Measurements from ENCODE around the gene PEX3.
"Not testable (repeated sequence)": the region's sequence is repeated elsewhere in the genome, so short reads cannot be mapped to it uniquely, and the experiment has no call there.

The PEX3 gene

GRCh38 chr6:143457563-143458359 lies 7.2 kb downstream of the PEX3 start:
- H2AFZ ChIP-seq (ENCODE audit: insufficient read depth, low read length, poor library complexity): no peak overlapping the region
- no peaks in the 10 kb centered on the region for H3K36me3 ChIP-seq (ENCODE audit: control insufficient read depth in 1 of 2, insufficient read depth in 2 of 2, low read length in 2 of 2)
- H4K91ac ChIP-seq (ENCODE audit: low read depth, low read length): no peak overlapping the region
- peaks cover 0 to 3% of the 10 kb centered on the region in 2 experiments for H3K4me1 ChIP-seq (ENCODE audit: control insufficient read depth in 1 of 2, insufficient read depth in 2 of 2, low read length in 2 of 2)
- no peak overlapping the region for H2AK5ac ChIP-seq (ENCODE audit: low read length)
- H2BK5ac ChIP-seq (ENCODE audit: low read depth, low read length, poor library complexity): no peak overlapping the region
- H3K18ac ChIP-seq (ENCODE audit: low read length): no peak overlapping the region
- no CpG with 5 or more reads among the region's 2 CpGs for WGBS (ENCODE audit: extremely low coverage, insufficient coverage, insufficient read length)
- H4K12ac ChIP-seq (ENCODE audit: low read depth, low read length): no peak overlapping the region
- no peak overlapping the region for H3K14ac ChIP-seq (ENCODE audit: low read length)
- H4K8ac ChIP-seq (ENCODE audit: low read depth, low read length): no peak overlapping the region
- H3K27me3 ChIP-seq (ENCODE audit: insufficient read depth, low read length): no peaks in the 10 kb centered on the region
- peak overlapping the region; percentile 31 for H3K4me2 ChIP-seq (ENCODE audit: low read length)
- H3K9ac ChIP-seq (ENCODE audit: low read length): no peak overlapping the region
- H3K79me2 ChIP-seq (ENCODE audit: control insufficient read depth, insufficient read depth, low read length, poor library complexity): no peaks in the 10 kb centered on the region
- H2BK12ac ChIP-seq (ENCODE audit: low read length): no peak overlapping the region
- no peaks in the 10 kb centered on the region for H3K9me3 ChIP-seq (ENCODE audit: insufficient read depth, low read depth, low read length)
- no peak overlapping the region for H3K23ac ChIP-seq (ENCODE audit: low read length)
- H3K4me3 ChIP-seq (ENCODE audit: low read depth, low read length): no peak overlapping the region
- no peak overlapping the region for H3K27ac ChIP-seq (ENCODE audit: low read depth, low read length)
- DNase-seq: peak in 1 of 2 donors; percentile 44
- H3K4ac ChIP-seq (ENCODE audit: low read depth, low read length): no peak overlapping the region
- no peaks in the 10 kb centered on the region for H3K79me1 ChIP-seq (ENCODE audit: low read length)
- no peak overlapping the region for H2BK120ac ChIP-seq (ENCODE audit: insufficient read depth, low read length, poor library complexity)

DNA sequence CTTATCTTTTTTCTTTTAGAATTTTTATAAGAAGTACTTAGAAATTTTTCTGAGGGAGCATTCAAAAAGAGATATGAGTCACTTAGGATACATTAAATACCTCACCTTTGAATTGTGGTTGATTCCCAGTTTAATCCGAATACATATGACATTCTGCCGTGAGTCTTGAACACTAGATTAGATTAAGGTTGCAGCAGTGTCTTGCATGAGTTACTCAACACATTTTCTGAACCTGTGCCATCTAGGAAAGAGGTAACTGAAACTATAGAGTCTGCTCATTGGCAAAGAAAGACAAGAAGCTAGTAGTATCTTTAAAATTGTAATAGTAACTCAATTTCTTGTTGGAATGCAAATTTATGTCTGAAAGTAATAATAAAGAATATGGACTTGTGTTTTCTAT lies 14.9 kb downstream of the PEX3 start:
- Histone ChIP-seq H2AK5ac (ENCODE audit: low read length) (no peak overlapping the region), H2AFZ (ENCODE audit: insufficient read depth, low read length, poor library complexity) (no peak overlapping the region)
- WGBS (ENCODE audit: extremely low coverage, insufficient coverage, insufficient read length): no CpG with 5 or more reads among the region's 2 CpGs

DNA sequence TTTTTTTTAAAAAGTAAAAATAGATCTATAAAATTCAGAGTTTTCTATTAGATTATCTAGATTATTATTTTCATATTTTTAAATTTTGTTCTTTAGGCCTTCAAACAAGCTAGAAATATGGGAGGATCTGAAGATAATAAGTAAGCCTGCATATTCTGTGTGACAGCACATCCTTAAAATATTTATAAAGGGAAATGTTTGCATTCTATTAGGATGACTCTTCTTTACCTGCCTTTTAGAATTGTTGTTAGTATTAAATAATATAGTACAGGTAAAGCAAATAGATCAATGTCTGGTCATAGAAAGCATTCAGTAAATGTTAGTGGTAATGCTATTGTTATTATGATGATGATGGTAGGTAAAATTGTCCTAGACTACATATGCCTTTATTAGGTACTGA lies 17.4 kb downstream of the PEX3 start:
- Histone ChIP-seq H4K91ac (ENCODE audit: low read depth, low read length) (no peak overlapping the region), H3K4ac (ENCODE audit: low read depth, low read length) (no peak overlapping the region), H3K9me3 (ENCODE audit: insufficient read depth, low read depth, low read length) (no peaks in the 10 kb centered on the region), H4K8ac (ENCODE audit: low read depth, low read length) (no peak overlapping the region), H3K9ac (ENCODE audit: low read length) (no peak overlapping the region), H2BK120ac (ENCODE audit: insufficient read depth, low read length, poor library complexity) (no peak overlapping the region), H3K79me2 (ENCODE audit: control insufficient read depth, insufficient read depth, low read length, poor library complexity) (no peaks in the 10 kb centered on the region), H3K36me3 (ENCODE audit: control insufficient read depth in 1 of 2, insufficient read depth in 2 of 2, low read length in 2 of 2) (no peaks in the 10 kb centered on the region), H3K4me2 (ENCODE audit: low read length) (no peak overlapping the region), H4K12ac (ENCODE audit: low read depth, low read length) (no peak overlapping the region), H3K27me3 (ENCODE audit: insufficient read depth, low read length) (no peaks in the 10 kb centered on the region), H3K4me3 (ENCODE audit: low read depth, low read length) (no peak overlapping the region), H3K27ac (ENCODE audit: low read depth, low read length) (no peak overlapping the region), H3K79me1 (ENCODE audit: low read length) (no peaks in the 10 kb centered on the region), H2BK12ac (ENCODE audit: low read length) (no peak overlapping the region), H3K14ac (ENCODE audit: low read length) (no peak overlapping the region), H3K4me1 (ENCODE audit: control insufficient read depth in 1 of 2, insufficient read depth in 2 of 2, low read length in 2 of 2) (no peaks in the 10 kb centered on the region), H2BK5ac (ENCODE audit: low read depth, low read length, poor library complexity) (no peak overlapping the region), H2AFZ (ENCODE audit: insufficient read depth, low read length, poor library complexity) (no peak overlapping the region), H3K18ac (ENCODE audit: low read length) (no peak overlapping the region), H3K23ac (ENCODE audit: low read length) (no peak overlapping the region), H2AK5ac (ENCODE audit: low read length) (no peak overlapping the region)
- peak in 1 of 2 donors; percentile 54 for DNase-seq

More for the DNA sequence above, 14.9 kb downstream of the PEX3 start:
- H3K23ac ChIP-seq (ENCODE audit: low read length): no peak overlapping the region
- H3K4ac ChIP-seq (ENCODE audit: low read depth, low read length): no peak overlapping the region
- no peak overlapping the region for H3K4me3 ChIP-seq (ENCODE audit: low read depth, low read length)
- no peaks in the 10 kb centered on the region for H3K27me3 ChIP-seq (ENCODE audit: insufficient read depth, low read length)
- H4K8ac ChIP-seq (ENCODE audit: low read depth, low read length): no peak overlapping the region
- H3K4me2 ChIP-seq (ENCODE audit: low read length): no peak overlapping the region
- H3K36me3 ChIP-seq (ENCODE audit: control insufficient read depth in 1 of 2, insufficient read depth in 2 of 2, low read length in 2 of 2): no peaks in the 10 kb centered on the region
- no peak overlapping the region for H2BK12ac ChIP-seq (ENCODE audit: low read length)
- no peak overlapping the region for H4K12ac ChIP-seq (ENCODE audit: low read depth, low read length)
- no peaks in the 10 kb centered on the region for H3K9me3 ChIP-seq (ENCODE audit: insufficient read depth, low read depth, low read length)
- H3K9ac ChIP-seq (ENCODE audit: low read length): no peak overlapping the region
- DNase-seq: no peak
- H2BK5ac ChIP-seq (ENCODE audit: low read depth, low read length, poor library complexity): no peak overlapping the region
- H3K79me1 ChIP-seq (ENCODE audit: low read length): no peaks in the 10 kb centered on the region
- no peak overlapping the region for H2BK120ac ChIP-seq (ENCODE audit: insufficient read depth, low read length, poor library complexity)
- no peak overlapping the region for H3K27ac ChIP-seq (ENCODE audit: low read depth, low read length)
- H4K91ac ChIP-seq (ENCODE audit: low read depth, low read length): no peak overlapping the region
- no peaks in the 10 kb centered on the region for H3K79me2 ChIP-seq (ENCODE audit: control insufficient read depth, insufficient read depth, low read length, poor library complexity)
- H3K18ac ChIP-seq (ENCODE audit: low read length): no peak overlapping the region
- H3K4me1 ChIP-seq (ENCODE audit: control insufficient read depth in 1 of 2, insufficient read depth in 2 of 2, low read length in 2 of 2): no peaks in the 10 kb centered on the region
- no peak overlapping the region for H3K14ac ChIP-seq (ENCODE audit: low read length)

DNA sequence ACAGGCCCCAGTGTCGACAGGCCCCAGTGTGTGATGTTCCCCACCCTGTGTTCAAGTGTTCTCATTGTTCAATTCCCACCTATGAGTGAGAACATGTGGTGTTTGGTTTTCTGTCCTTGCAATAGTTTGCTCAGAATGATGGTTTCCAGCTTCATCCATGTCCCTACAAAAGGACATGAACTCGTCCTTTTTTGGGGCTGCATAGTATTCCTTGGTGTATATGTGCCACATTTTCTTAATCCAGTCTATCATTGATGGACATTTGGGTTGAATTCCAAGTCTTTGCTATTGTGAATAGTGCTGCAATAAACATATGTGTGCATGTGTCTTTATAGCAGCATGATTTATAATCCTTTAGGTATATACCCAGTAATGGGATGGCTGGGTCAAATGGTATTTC lies 18.2 kb downstream of the PEX3 start:
- not testable (repeated sequence) for H4K8ac ChIP-seq (ENCODE audit: low read depth, low read length); H3K27me3 ChIP-seq (ENCODE audit: insufficient read depth, low read length); H4K12ac ChIP-seq (ENCODE audit: low read depth, low read length); H3K79me2 ChIP-seq (ENCODE audit: control insufficient read depth, insufficient read depth, low read length, poor library complexity); H3K4me2 ChIP-seq (ENCODE audit: low read length); H3K36me3 ChIP-seq (ENCODE audit: control insufficient read depth in 1 of 2, insufficient read depth in 2 of 2, low read length in 2 of 2); H3K9me3 ChIP-seq (ENCODE audit: insufficient read depth, low read depth, low read length); H2BK12ac ChIP-seq (ENCODE audit: low read length); H3K9ac ChIP-seq (ENCODE audit: low read length); H3K14ac ChIP-seq (ENCODE audit: low read length); H3K23ac ChIP-seq (ENCODE audit: low read length); H3K4me1 ChIP-seq (ENCODE audit: control insufficient read depth in 1 of 2, insufficient read depth in 2 of 2, low read length in 2 of 2); DNase-seq; H2AFZ ChIP-seq (ENCODE audit: insufficient read depth, low read length, poor library complexity); H3K18ac ChIP-seq (ENCODE audit: low read length); H3K27ac ChIP-seq (ENCODE audit: low read depth, low read length); H4K91ac ChIP-seq (ENCODE audit: low read depth, low read length); H3K79me1 ChIP-seq (ENCODE audit: low read length); H3K4ac ChIP-seq (ENCODE audit: low read depth, low read length); H2BK120ac ChIP-seq (ENCODE audit: insufficient read depth, low read length, poor library complexity); H2AK5ac ChIP-seq (ENCODE audit: low read length); H2BK5ac ChIP-seq (ENCODE audit: low read depth, low read length, poor library complexity); H3K4me3 ChIP-seq (ENCODE audit: low read depth, low read length)
- WGBS (ENCODE audit: extremely low coverage, insufficient coverage, insufficient read length): no CpG with 5 or more reads among the region's 2 CpGs

Data from trophoblast cell (in vitro differentiated cells and primary cell).